Kidney (tissue), 22 donors: ENCODE data around the gene OR10J5. TPM values are rescaled to one million over a fixed set of nuclear protein-coding genes. Genes with fewer than 3 reads are reported as not detected.

Experiments
- DNase-seq, 5 donors: peaks; one replicate each; pipeline ENCODE4 v3.0.0-alpha.2; 2013 to 2020
- FAIRE-seq: peaks from 2 replicates; lab custom pipeline; 2012; peaks lifted over from hg19 to GRCh38; lab: Jason Lieb, UNC
- H3K27ac ChIP-seq, 2 donors: one replicate each; pipeline ENCODE4 v1.7.0; 2013; ENCODE audit warnings: low read depth in 2 of 2, low read length in 2 of 2, inconsistent platforms in 1 of 2
- H3K27me3 ChIP-seq: one replicate; pipeline ENCODE4 v1.7.1; 2013; ENCODE audit warnings: low read length, inconsistent platforms; ENCODE audit not compliant: control insufficient read depth, insufficient read depth
- H3K36me3 ChIP-seq, 3 donors: one replicate each; pipeline versions ENCODE4 v1.7.0 to v1.7.1; 2013; ENCODE audit warnings: low read length in 3 of 3, control low read depth in 1 of 3, inconsistent platforms in 1 of 3; ENCODE audit not compliant: insufficient read depth in 3 of 3, control insufficient read depth in 2 of 3
- H3K4me1 ChIP-seq, 3 donors: one replicate each; pipeline versions ENCODE4 v1.7.0 to v1.7.1; 2013; ENCODE audit warnings: low read length in 3 of 3, inconsistent platforms in 1 of 3, low read depth in 1 of 3; ENCODE audit not compliant: control insufficient read depth in 2 of 3, insufficient read depth in 2 of 3
- H3K4me3 ChIP-seq, 3 donors: one replicate each; pipeline versions ENCODE4 v1.7.0 to v1.8.1; 2013; ENCODE audit warnings: low read length in 3 of 3, control low read depth in 1 of 3, inconsistent platforms in 1 of 3
- H3K9ac ChIP-seq, 3 donors: one replicate each; pipeline versions ENCODE4 v1.7.0 to v1.7.1; 2013; ENCODE audit warnings: low read length in 3 of 3, control low read depth in 1 of 3, inconsistent platforms in 1 of 3
- H3K9me3 ChIP-seq, 3 donors: one replicate each; pipeline versions ENCODE4 v1.7.0 to v1.7.1; 2013; ENCODE audit warnings: low read length in 3 of 3, control low read depth in 1 of 3, inconsistent platforms in 1 of 3; ENCODE audit not compliant: control insufficient read depth in 2 of 3, insufficient read depth in 1 of 3
- intact Hi-C: fragments of 100-400 bp; cut with DNase I; formaldehyde crosslinking; loops from one replicate; pipeline ENCODE4 v1.11.1; 2022
- long read RNA-seq, 10 donors: library from polyadenylated mRNA in 1 of 10; unstranded in 1 of 10; transcript quantifications; one replicate each; pipeline ENCODE4 v2.0.0 and lab custom pipeline, GENCODE V29; 2021 to 2026
- polyA plus RNA-seq: library from polyadenylated mRNA; stranded (reverse); fragments of 350-450 nt; fragmentation: Illumina TruSeq; extraction: RNeasy Lipid Tissue Mini Kit (QIAGEN cat#74804); gene quantifications from one replicate; pipeline ENCODE4 v1.2.3, GENCODE V29; 2014; ENCODE audit warnings: low read depth, low replicate concordance; ENCODE audit not compliant: insufficient read depth
- total RNA-seq: library from RNA; stranded (reverse); fragmentation: NEBNext Ultra II Directional; extraction: Animal tissue kit (Norgen Biotek cat#: 25700); gene quantifications from one replicate; pipeline ENCODE4 v1.2.1, GENCODE V29; 2021
- TF ChIP-seq, protein P1 (sequence below): IDR thresholded peaks from 3 replicates; pipeline ENCODE4 v1.5.1; 2012; ENCODE audit warnings: mild to moderate bottlenecking, moderate library complexity, borderline replicate concordance; ENCODE audit not compliant: insufficient read depth; ENCODE audit errors: extremely low read depth
- donor health status: control.
- donor health status: control.
- donor health status: control.
- donor health status: control.
- donor health status: control.
- donor health status: DM: yes; HTN: yes; CAD: no.
- donor health status: Normal renal cell carcinoma (clear cell type).

The OR10J5 gene, protein sequence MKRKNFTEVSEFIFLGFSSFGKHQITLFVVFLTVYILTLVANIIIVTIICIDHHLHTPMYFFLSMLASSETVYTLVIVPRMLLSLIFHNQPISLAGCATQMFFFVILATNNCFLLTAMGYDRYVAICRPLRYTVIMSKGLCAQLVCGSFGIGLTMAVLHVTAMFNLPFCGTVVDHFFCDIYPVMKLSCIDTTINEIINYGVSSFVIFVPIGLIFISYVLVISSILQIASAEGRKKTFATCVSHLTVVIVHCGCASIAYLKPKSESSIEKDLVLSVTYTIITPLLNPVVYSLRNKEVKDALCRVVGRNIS
- total RNA-seq (not detected), polyA plus RNA-seq (not detected)
- long read RNA-seq, donor 1 = 0 reads
- long read RNA-seq, donor 2 = 0 reads
- long read RNA-seq, donor 3 = 0 reads
- long read RNA-seq, donor 4 = 0 reads
- long read RNA-seq, donor 5 = 0 reads
- long read RNA-seq, donor 6 = 0 reads
- long read RNA-seq, donor 7 = 0 reads
- long read RNA-seq, donor 8 = 0 reads
- long read RNA-seq, donor 9 = 0 reads
- long read RNA-seq, donor 10 = 0 reads

DNA sequence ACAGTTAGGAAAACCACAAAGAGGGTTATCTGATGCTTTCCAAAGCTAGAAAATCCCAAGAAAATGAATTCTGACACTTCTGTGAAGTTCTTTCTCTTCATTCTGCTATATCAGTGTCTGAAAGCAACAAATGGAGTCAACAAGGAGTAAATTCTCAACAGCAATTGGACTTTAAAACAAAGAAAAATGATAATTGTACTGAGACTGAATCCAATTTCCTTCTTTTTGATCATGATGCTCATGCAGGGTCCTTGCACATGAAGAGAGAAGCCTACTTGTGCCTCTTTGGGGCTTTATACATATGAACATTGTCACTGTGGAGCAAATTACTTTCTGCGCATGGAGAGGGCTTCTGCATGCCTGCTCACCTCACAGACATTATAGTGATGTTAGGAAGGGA lies at the start of gene OR10J5:
Gene OR10J5, minus strand, starts transcription at position 101 of the 400 bp plus-strand sequence. Its CDS starts 0 bp downstream, at position 101.
- H3K4me1 ChIP-seq = no peaks in the 10 kb centered on the region
- TF ChIP-seq, protein P1, sequence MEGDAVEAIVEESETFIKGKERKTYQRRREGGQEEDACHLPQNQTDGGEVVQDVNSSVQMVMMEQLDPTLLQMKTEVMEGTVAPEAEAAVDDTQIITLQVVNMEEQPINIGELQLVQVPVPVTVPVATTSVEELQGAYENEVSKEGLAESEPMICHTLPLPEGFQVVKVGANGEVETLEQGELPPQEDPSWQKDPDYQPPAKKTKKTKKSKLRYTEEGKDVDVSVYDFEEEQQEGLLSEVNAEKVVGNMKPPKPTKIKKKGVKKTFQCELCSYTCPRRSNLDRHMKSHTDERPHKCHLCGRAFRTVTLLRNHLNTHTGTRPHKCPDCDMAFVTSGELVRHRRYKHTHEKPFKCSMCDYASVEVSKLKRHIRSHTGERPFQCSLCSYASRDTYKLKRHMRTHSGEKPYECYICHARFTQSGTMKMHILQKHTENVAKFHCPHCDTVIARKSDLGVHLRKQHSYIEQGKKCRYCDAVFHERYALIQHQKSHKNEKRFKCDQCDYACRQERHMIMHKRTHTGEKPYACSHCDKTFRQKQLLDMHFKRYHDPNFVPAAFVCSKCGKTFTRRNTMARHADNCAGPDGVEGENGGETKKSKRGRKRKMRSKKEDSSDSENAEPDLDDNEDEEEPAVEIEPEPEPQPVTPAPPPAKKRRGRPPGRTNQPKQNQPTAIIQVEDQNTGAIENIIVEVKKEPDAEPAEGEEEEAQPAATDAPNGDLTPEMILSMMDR = no peak
- FAIRE-seq = no peak
- H3K9me3 ChIP-seq = no peaks in the 10 kb centered on the region
- no peaks in the 10 kb centered on the region for H3K36me3 ChIP-seq
- H3K4me3 ChIP-seq = no peak within 1 kb of the TSS
- no peak for DNase-seq
- no peaks in the 10 kb centered on the region for H3K27me3 ChIP-seq
- intact Hi-C loops = no loop called here
- H3K9ac ChIP-seq = no peak within 1 kb of the TSS
- no peak within 1 kb of the TSS for H3K27ac ChIP-seq

- no peaks in the 10 kb centered on the region for H3K27me3 ChIP-seq
- H3K9ac ChIP-seq = no peak overlapping the region
- no peak overlapping the region for H3K4me3 ChIP-seq
- no peak for DNase-seq
- no peak for FAIRE-seq
- H3K36me3 ChIP-seq = no peaks in the 10 kb centered on the region
- TF ChIP-seq, protein P1 = no peak
- no peaks in the 10 kb centered on the region for H3K4me1 ChIP-seq
- intact Hi-C loops = no loop called here
- no peaks in the 10 kb centered on the region for H3K9me3 ChIP-seq
- H3K27ac ChIP-seq = no peak overlapping the region
Observed at GRCh38 chr1:159584536-159584935, 48.7 kb upstream of the OR10J5 start.

DNA sequence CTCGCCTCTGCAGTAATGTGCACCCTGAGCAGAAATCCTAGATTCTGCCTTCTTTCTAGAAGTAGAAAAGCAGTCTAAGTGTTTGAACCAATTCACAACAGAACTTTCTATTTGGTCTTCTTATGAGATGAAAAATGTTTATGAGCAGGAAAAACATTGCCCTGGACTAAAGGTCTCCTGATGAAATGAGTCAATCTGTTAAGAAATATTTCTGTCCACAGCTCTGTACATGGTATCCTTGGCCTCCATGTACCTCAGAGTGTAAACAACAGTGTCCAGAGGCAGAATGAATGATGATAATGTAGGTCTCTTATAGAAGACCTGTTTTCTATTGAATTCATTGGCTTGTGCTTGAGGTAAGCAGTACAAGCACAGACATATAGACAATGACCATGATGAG lies 45.6 kb upstream of the OR10J5 start:
- TF ChIP-seq, protein P1 = no peak
- no peaks in the 10 kb centered on the region for H3K36me3 ChIP-seq
- intact Hi-C loops = no loop called here

More for the DNA sequence above, 45.6 kb upstream of the OR10J5 start:
- Histone ChIP-seq H3K4me1 (no peaks in the 10 kb centered on the region), H3K9me3 (no peaks in the 10 kb centered on the region), H3K4me3 (no peak overlapping the region), H3K27ac (no peak overlapping the region), H3K27me3 (no peaks in the 10 kb centered on the region), H3K9ac (no peak overlapping the region)
- FAIRE-seq (no peak), DNase-seq (no peak)
